Measurements from ENCODE around the gene ITPK1. TPM values are rescaled to one million over a fixed set of nuclear protein-coding genes. Genes with fewer than 3 reads are reported as not detected.

The ITPK1 gene
- total and polyA plus RNA-seq, 2 donors (not counting 3 experiments of a cell fraction or from before 2014, with no cell fraction given), result 39.6 to 51.8 TPM

DNA sequence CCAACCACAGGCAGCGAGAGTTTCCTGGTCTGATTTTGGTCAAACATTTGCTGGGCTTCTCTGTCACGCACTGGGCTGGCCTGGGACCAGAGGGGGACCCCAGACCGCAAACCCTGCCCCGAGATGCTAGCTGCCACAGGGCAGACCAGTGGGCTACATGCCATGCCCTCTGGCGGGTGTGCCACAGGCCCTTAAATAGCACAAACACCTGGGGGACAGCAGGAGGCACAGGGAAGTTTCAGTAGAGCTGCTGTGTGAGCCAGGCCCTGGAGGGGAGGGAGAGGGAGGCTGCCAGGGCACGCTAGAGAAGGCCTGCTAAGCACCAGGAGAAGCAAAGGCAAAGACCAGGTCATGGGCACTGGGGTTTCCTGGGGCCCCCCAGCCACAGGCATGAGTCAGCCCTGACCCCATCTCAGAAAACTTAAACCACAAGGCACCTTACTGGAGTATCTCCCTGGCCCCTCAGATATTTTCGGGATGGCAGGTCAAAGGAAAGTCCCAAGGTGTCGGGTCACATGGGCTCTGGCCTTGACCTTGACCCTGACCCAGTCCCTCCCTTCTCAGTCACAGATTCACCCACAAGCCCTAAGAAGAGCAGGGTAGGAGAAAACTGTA lies 29.2 kb downstream of the ITPK1 start:
- H3K9me3 ChIP-seq (replicated peaks; ENCODE audit: control insufficient read depth, insufficient read depth, low read length), result no peaks in the 10 kb centered on the region
- H2AFZ ChIP-seq (ENCODE audit: low read depth, low read length), result no peak overlapping the region
- H4K20me1 ChIP-seq (replicated peaks; ENCODE audit: control insufficient read depth, extremely low read depth, insufficient read depth, low read length), result no peaks in the 10 kb centered on the region
- CTCF ChIA-PET, result no interaction called here
- no peak for FAIRE-seq
- dilution Hi-C loops (cut with MboI; ENCODE audit: extremely low pct_ligation_motif_present, low sequenced_read_pairs), result no loop called here
- no peaks in the 10 kb centered on the region for H3K4me1 ChIP-seq (ENCODE audit: control insufficient read depth, extremely low read depth, insufficient read depth, low read length)
- no peak overlapping the region for H3K27ac ChIP-seq (ENCODE audit: insufficient read depth, low read depth, low read length)
- POLR2A ChIA-PET, result no interaction called here
- no TSS peak for BruUV-seq (replicated peaks)
- no peaks in the 10 kb centered on the region for H3K9me1 ChIP-seq (replicated peaks; ENCODE audit: control insufficient read depth, extremely low read depth, insufficient read depth, low read length)
- no peak for DNase-seq (ENCODE audit: low read depth, low spot score)
- no peak overlapping the region for H3K4me2 ChIP-seq (ENCODE audit: insufficient read depth, low read length)
- no peak overlapping the region for H3K4me3 ChIP-seq (replicated peaks in 1 of 3; ENCODE audit: insufficient read depth in 1 of 3, low read depth in 1 of 3, low read length in 3 of 3)
- H3K27me3 ChIP-seq (ENCODE audit: control insufficient read depth in 2 of 2, insufficient read depth in 2 of 2, low read length in 2 of 2), result no peaks in the 10 kb centered on the region
- intact Hi-C loops (cut with micrococcal nuclease), result no loop called here
- H3K36me3 ChIP-seq (ENCODE audit: control insufficient read depth in 2 of 2, extremely low read depth in 1 of 2, insufficient read depth in 2 of 2, low read length in 2 of 2), result no peaks in the 10 kb centered on the region
- no peaks in the 10 kb centered on the region for H3K79me2 ChIP-seq (ENCODE audit: control insufficient read depth, insufficient read depth, low read length)
- TF ChIP-seq EZH2 (IDR thresholded peaks at IDR 0.05; ENCODE audit: borderline replicate concordance, low read depth, low read length, severe bottlenecking) (no peak), FOS (IDR thresholded peaks at IDR 0.05; ENCODE audit: borderline replicate concordance, insufficient read depth, low read length) (no peak), JUN (IDR thresholded peaks at IDR 0.05; ENCODE audit: borderline replicate concordance, insufficient read depth, insufficient read length, low read depth) (no peak), GATA2 (IDR thresholded peaks at IDR 0.05; ENCODE audit: insufficient read depth, insufficient read length, low read depth, low read length) (no peak), POLR2AphosphoS5 (IDR thresholded peaks at IDR 0.05; ENCODE audit: insufficient read depth, low read depth, low read length) (no peak), MYC (IDR thresholded peaks at IDR 0.05; ENCODE audit: low read depth, low read length) (no peak), POLR2A (IDR thresholded peaks at IDR 0.05; ENCODE audit: low read depth, low read length) (no peak)
- TF ChIP-seq, protein P1, sequence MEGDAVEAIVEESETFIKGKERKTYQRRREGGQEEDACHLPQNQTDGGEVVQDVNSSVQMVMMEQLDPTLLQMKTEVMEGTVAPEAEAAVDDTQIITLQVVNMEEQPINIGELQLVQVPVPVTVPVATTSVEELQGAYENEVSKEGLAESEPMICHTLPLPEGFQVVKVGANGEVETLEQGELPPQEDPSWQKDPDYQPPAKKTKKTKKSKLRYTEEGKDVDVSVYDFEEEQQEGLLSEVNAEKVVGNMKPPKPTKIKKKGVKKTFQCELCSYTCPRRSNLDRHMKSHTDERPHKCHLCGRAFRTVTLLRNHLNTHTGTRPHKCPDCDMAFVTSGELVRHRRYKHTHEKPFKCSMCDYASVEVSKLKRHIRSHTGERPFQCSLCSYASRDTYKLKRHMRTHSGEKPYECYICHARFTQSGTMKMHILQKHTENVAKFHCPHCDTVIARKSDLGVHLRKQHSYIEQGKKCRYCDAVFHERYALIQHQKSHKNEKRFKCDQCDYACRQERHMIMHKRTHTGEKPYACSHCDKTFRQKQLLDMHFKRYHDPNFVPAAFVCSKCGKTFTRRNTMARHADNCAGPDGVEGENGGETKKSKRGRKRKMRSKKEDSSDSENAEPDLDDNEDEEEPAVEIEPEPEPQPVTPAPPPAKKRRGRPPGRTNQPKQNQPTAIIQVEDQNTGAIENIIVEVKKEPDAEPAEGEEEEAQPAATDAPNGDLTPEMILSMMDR (IDR thresholded peaks at IDR 0.05; ENCODE audit: extremely low read depth in 1 of 2, insufficient read depth in 1 of 2, low read depth in 1 of 2, low read length in 2 of 2), result no peak
- TF ChIP-seq, protein P2, sequence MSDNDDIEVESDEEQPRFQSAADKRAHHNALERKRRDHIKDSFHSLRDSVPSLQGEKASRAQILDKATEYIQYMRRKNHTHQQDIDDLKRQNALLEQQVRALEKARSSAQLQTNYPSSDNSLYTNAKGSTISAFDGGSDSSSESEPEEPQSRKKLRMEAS (IDR thresholded peaks at IDR 0.05; ENCODE audit: insufficient read depth, insufficient read length), result no peak
- no peak overlapping the region for H3K9ac ChIP-seq (replicated peaks; ENCODE audit: extremely low read depth, insufficient read depth, low read length)
